OCI-LY1 (cell line): ENCODE results near the gene RCAN2.

Source experiments
- H2AFZ ChIP-seq: fragments of 200-600 bp; sonication (generic), shearing (Covaris generic); 2 replicates; pipeline ENCODE4 v1.6.0; 2014; ENCODE audit warnings: antibody characterized with exemption, mild to moderate bottlenecking, low read length
- H3F3A ChIP-seq: fragments of 200-600 bp; sonication (generic), shearing (Covaris generic); 2 replicates; pipeline ENCODE4 v1.6.0; 2014; ENCODE audit warnings: mild to moderate bottlenecking, antibody characterized with exemption, low read length, moderate library complexity; ENCODE audit not compliant: insufficient read depth
- H3K27ac ChIP-seq: fragments of 200-600 bp; sonication (generic); 2 replicates; pipeline ENCODE4 v1.5.1; 2014; ENCODE audit warnings: low read length, mixed run types, mild to moderate bottlenecking, low read depth; ENCODE audit not compliant: poor library complexity, severe bottlenecking
- H3K27me3 ChIP-seq: fragments of 200-600 bp; sonication (generic); 2 replicates; pipeline ENCODE4 v1.6.0; 2014; ENCODE audit warnings: antibody characterized with exemption, mild to moderate bottlenecking, low read length, moderate library complexity; ENCODE audit not compliant: insufficient read depth
- H3K36me3 ChIP-seq: fragments of 200-600 bp; sonication (generic); 2 replicates; pipeline ENCODE4 v1.6.1; 2014; ENCODE audit warnings: mild to moderate bottlenecking, antibody characterized with exemption, low read length, moderate library complexity, mixed read lengths; ENCODE audit not compliant: insufficient read depth
- H3K4me1 ChIP-seq: fragments of 200-600 bp; sonication (generic); 2 replicates; pipeline ENCODE4 v1.5.1; 2014; ENCODE audit warnings: mild to moderate bottlenecking, low read length, moderate library complexity; ENCODE audit not compliant: insufficient read depth, severe bottlenecking
- H3K4me2 ChIP-seq: fragments of 200-600 bp; sonication (generic), shearing (Covaris generic); 2 replicates; pipeline ENCODE4 v1.6.1; 2014; ENCODE audit warnings: low read length
- H3K4me3 ChIP-seq: fragments of 200-600 bp; sonication (generic); 2 replicates; pipeline ENCODE4 v1.5.1; 2014; ENCODE audit warnings: low read length, low read depth, mild to moderate bottlenecking, mixed read lengths; ENCODE audit not compliant: poor library complexity, severe bottlenecking
- H3K79me2 ChIP-seq: fragments of 200-600 bp; shearing (Covaris generic); 2 replicates; pipeline ENCODE4 v1.6.1; 2016; ENCODE audit warnings: mixed run types, low read length, mixed read lengths; ENCODE audit not compliant: insufficient read depth
- H3K9ac ChIP-seq: fragments of 200-600 bp; sonication (generic), shearing (Covaris generic); 2 replicates; pipeline ENCODE4 v1.6.1; 2014; ENCODE audit warnings: mild to moderate bottlenecking, low read length, mixed read lengths
- H3K9me2 ChIP-seq: fragments of 200-600 bp; sonication (generic), shearing (Covaris generic); 2 replicates; pipeline ENCODE4 v1.6.1; 2014; ENCODE audit warnings: low read depth, mild to moderate bottlenecking, low read length, mixed read lengths
- H3K9me3 ChIP-seq: fragments of 200-600 bp; shearing (Covaris generic); 2 replicates; pipeline ENCODE4 v1.6.1; 2014; ENCODE audit warnings: low read length, mixed read lengths
- H4K20me1 ChIP-seq: fragments of 200-600 bp; sonication (generic), shearing (Covaris generic); 2 replicates; pipeline ENCODE4 v1.6.0; 2016; ENCODE audit warnings: mild to moderate bottlenecking, low read length; ENCODE audit not compliant: insufficient read depth
- CTCF ChIP-seq: fragments of 200-600 bp; sonication (generic), shearing (Covaris generic); IDR thresholded peaks from 2 replicates; pipeline ENCODE4 v1.5.1; 2017; ENCODE audit warnings: mild to moderate bottlenecking, antibody characterized with exemption, low read length, moderate library complexity, mixed read lengths
- EZH2 ChIP-seq: fragments of 200-600 bp; sonication (generic), shearing (Covaris generic); IDR thresholded peaks from 2 replicates; pipeline ENCODE4 v1.8.0; 2017; ENCODE audit warnings: borderline replicate concordance, mixed run types, mild to moderate bottlenecking, antibody characterized with exemption, low read length, moderate library complexity, mixed read lengths

The RCAN2 gene

GRCh38 chr6:46412662-46413061 is 78.6 kb downstream of the RCAN2 start:
- no peak overlapping the region for H3K9ac ChIP-seq
- H3K27ac ChIP-seq: no peak overlapping the region
- no peaks in the 10 kb centered on the region for H4K20me1 ChIP-seq
- no peaks in the 10 kb centered on the region for H3F3A ChIP-seq
- no peak overlapping the region for H3K4me2 ChIP-seq
- H3K9me3 ChIP-seq: no peaks in the 10 kb centered on the region
- no peaks in the 10 kb centered on the region for H3K27me3 ChIP-seq
- H3K4me3 ChIP-seq: no peak overlapping the region
- no peaks in the 10 kb centered on the region for H3K36me3 ChIP-seq
- H2AFZ ChIP-seq: no peak overlapping the region
- H3K4me1 ChIP-seq: no peaks in the 10 kb centered on the region
- TF ChIP-seq CTCF (peak; percentile 20; the same call in 1 of the 2 replicates), EZH2 (no peak)
- H3K9me2 ChIP-seq: no peaks in the 10 kb centered on the region
- no peaks in the 10 kb centered on the region for H3K79me2 ChIP-seq

GRCh38 chr6:46411456-46412197 is 79.6 kb downstream of the RCAN2 start:
- no peak overlapping the region for H2AFZ ChIP-seq
- no peaks in the 10 kb centered on the region for H3K79me2 ChIP-seq
- no peaks in the 10 kb centered on the region for H3K27me3 ChIP-seq
- H3K4me2 ChIP-seq: no peak overlapping the region
- H3K9me2 ChIP-seq: no peaks in the 10 kb centered on the region
- H3K36me3 ChIP-seq: no peaks in the 10 kb centered on the region
- H3K9me3 ChIP-seq: no peaks in the 10 kb centered on the region
- no peak overlapping the region for H3K4me3 ChIP-seq
- TF ChIP-seq EZH2 (no peak), CTCF (no peak)
- H3K9ac ChIP-seq: no peak overlapping the region
- H3K4me1 ChIP-seq: no peaks in the 10 kb centered on the region
- no peaks in the 10 kb centered on the region for H4K20me1 ChIP-seq
- no peaks in the 10 kb centered on the region for H3F3A ChIP-seq
- H3K27ac ChIP-seq: no peak overlapping the region

GRCh38 chr6:46410334-46410953 is 80.8 kb downstream of the RCAN2 start:
- Histone ChIP-seq H2AFZ (no peak overlapping the region), H3K4me3 (no peak overlapping the region), H3K27me3 (no peaks in the 10 kb centered on the region), H3F3A (no peaks in the 10 kb centered on the region), H3K4me1 (no peaks in the 10 kb centered on the region), H3K9me2 (no peaks in the 10 kb centered on the region), H3K9ac (no peak overlapping the region), H3K36me3 (no peaks in the 10 kb centered on the region), H4K20me1 (no peaks in the 10 kb centered on the region), H3K9me3 (no peaks in the 10 kb centered on the region), H3K27ac (no peak overlapping the region), H3K79me2 (no peaks in the 10 kb centered on the region), H3K4me2 (no peak overlapping the region)
- TF ChIP-seq CTCF (peak; percentile 92), EZH2 (no peak)
